ENCODE data around the gene HNRNPA2B1. TPM values are rescaled to one million over a fixed set of nuclear protein-coding genes. Genes with fewer than 3 reads are reported as not detected.

HNRNPA2B1 gene
- total RNA-seq, 2 experiments from 2014 or later, result 258 to 1,090 TPM

DNA sequence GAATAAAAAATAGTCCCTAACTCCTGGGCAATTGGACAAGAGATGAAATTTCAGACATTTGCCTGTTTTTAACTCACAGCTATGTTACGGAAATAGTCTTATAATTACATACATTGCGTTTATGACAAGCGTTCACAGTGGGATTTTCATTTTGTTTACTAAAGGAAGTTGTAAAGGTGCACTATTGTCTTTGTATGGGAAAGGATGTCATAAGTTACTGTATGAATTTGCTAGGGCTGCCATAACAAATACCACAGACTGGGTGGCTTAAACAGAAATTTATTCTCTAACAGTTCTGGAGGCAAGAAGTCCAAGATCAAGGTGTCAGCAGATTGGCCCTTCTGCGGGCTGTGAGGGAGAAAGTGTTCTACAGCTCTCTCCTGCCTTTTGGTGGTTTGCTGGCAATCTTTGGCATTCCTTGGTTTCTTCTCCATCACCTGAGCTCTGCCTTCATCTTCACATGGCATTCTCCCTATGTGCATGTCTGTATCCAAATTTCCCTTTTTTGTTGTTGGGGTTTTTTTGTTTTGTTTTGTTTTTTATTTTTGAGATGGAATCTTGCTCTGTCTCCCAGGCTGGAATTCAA lies 42.9 kb downstream of the HNRNPA2B1 start:
- peak overlapping the region; percentile 89 for H3K4me2 ChIP-seq (ENCODE audit: low read length)
- no peaks in the 10 kb centered on the region for H3K9me2 ChIP-seq (ENCODE audit: insufficient read depth, low read length)
- no peak for DNase-seq (ENCODE audit: low spot score)
- peaks cover 74% of the 10 kb centered on the region for H3K79me2 ChIP-seq (ENCODE audit: insufficient read depth, low read depth, low read length)
- H3K27ac ChIP-seq (ENCODE audit: low read depth, low read length, poor library complexity, severe bottlenecking), result peak overlapping the region; percentile 60
- ChIA-PET POLR2A (interaction anchor here (0.6 to 4.2 kb wide), 14 partner anchors 8 to 327 kb away, joined by 3 to 22 read pairs (median 4); no protein-coding TSS in a partner anchor), CTCF (ENCODE audit: unreplicated experiment) (no interaction called here)
- peak overlapping the region; percentile 60 for H3K4me3 ChIP-seq (ENCODE audit: low read depth, low read length, poor library complexity, severe bottlenecking)
- H3K4me1 ChIP-seq (ENCODE audit: insufficient read depth, low read length, poor library complexity, severe bottlenecking), result peaks cover 64% of the 10 kb centered on the region
- BruUV-seq (replicated peaks), result no TSS peak
- intact Hi-C loops (cut with micrococcal nuclease; ENCODE audit: unreplicated experiment), result loop anchor here (5.0 kb wide), 1 partner anchor 1315 kb away; no protein-coding TSS in a partner anchor
- no peaks in the 10 kb centered on the region; the same call in 1 of the 2 replicates for H3K36me3 ChIP-seq (ENCODE audit: insufficient read depth, low read length)
- peaks cover 6% of the 10 kb centered on the region; the same call in 1 of the 2 replicates for H4K20me1 ChIP-seq (ENCODE audit: insufficient read depth, low read length)
- no peaks in the 10 kb centered on the region for H3K9me3 ChIP-seq (ENCODE audit: low read length)
- no peak overlapping the region for H2AFZ ChIP-seq (ENCODE audit: low read length)
- no peak for TF ChIP-seq EZH2phosphoT487 (IDR thresholded peaks at IDR 0.05; ENCODE audit: borderline replicate concordance, low read depth, low read length)
- TF ChIP-seq, protein P1, sequence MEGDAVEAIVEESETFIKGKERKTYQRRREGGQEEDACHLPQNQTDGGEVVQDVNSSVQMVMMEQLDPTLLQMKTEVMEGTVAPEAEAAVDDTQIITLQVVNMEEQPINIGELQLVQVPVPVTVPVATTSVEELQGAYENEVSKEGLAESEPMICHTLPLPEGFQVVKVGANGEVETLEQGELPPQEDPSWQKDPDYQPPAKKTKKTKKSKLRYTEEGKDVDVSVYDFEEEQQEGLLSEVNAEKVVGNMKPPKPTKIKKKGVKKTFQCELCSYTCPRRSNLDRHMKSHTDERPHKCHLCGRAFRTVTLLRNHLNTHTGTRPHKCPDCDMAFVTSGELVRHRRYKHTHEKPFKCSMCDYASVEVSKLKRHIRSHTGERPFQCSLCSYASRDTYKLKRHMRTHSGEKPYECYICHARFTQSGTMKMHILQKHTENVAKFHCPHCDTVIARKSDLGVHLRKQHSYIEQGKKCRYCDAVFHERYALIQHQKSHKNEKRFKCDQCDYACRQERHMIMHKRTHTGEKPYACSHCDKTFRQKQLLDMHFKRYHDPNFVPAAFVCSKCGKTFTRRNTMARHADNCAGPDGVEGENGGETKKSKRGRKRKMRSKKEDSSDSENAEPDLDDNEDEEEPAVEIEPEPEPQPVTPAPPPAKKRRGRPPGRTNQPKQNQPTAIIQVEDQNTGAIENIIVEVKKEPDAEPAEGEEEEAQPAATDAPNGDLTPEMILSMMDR (conservative IDR thresholded peaks at IDR 0.05; ENCODE audit: low read length), result no peak

DNA sequence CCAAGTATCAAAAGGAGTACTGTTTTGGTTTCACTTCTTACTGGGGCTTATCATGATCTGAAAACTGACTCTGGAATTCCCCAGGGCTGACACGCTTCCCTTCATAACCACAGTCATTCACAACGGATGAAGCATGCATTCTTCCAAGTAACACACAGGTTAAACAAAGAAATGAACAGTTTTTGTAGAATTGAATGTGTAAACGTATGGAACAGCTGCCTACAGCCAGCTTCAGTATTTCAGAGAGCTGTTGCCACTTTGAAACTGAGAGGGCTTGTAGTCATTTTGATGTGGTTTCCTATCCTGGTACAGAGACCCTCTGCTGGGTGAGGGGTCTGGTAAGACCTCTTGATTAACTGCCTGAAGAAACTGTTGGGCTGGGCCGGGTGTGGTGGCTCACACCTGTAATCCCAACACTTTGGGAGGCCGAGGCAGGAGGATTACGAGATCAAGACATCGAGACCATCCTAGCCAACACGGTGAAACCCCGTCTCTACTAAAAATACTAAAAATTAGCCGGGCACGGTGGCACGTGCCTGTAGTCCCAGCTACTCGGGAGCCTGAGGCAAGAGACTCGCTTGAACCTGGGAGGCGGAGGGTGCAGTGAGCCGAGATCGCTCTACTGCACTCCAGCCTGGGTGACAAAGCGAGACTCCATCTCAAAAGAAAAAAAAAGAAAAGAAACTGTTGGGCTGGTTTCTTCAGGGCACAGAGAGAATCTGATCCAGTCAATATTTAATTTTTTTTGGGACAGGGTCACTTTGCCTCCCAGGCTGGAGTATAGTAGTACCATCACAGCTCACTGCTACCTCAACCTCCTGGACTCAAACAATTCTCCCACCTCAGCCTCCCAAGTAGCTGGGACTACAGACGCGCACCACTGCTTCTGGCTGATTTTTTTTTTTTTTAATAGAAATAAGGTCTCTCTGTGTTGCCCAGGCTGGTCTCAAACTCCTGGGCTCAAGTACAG lies 43.8 kb downstream of the HNRNPA2B1 start:
- ChIA-PET CTCF (ENCODE audit: unreplicated experiment) (interaction anchor here (0.8 kb wide), 1 partner anchor 23 kb away, joined by 3 read pairs; no protein-coding TSS in a partner anchor), POLR2A (interaction anchor here (0.6 to 4.2 kb wide), 12 partner anchors 10 to 327 kb away, joined by 3 to 22 read pairs (median 4); no protein-coding TSS in a partner anchor)
- Histone ChIP-seq H3K27ac (ENCODE audit: low read depth, low read length, poor library complexity, severe bottlenecking) (peak overlapping the region; percentile 60), H3K9me3 (ENCODE audit: low read length) (no peaks in the 10 kb centered on the region), H2AFZ (ENCODE audit: low read length) (peak overlapping the region; percentile 17; the same call in 1 of the 2 replicates), H3K79me2 (ENCODE audit: insufficient read depth, low read depth, low read length) (peaks cover 74% of the 10 kb centered on the region), H3K9me2 (ENCODE audit: insufficient read depth, low read length) (no peaks in the 10 kb centered on the region), H4K20me1 (ENCODE audit: insufficient read depth, low read length) (peaks cover 6% of the 10 kb centered on the region; the same call in 1 of the 2 replicates), H3K4me1 (ENCODE audit: insufficient read depth, low read length, poor library complexity, severe bottlenecking) (peaks cover 64% of the 10 kb centered on the region), H3K36me3 (ENCODE audit: insufficient read depth, low read length) (no peaks in the 10 kb centered on the region; the same call in 1 of the 2 replicates), H3K4me2 (ENCODE audit: low read length) (peak overlapping the region; percentile 89), H3K4me3 (ENCODE audit: low read depth, low read length, poor library complexity, severe bottlenecking) (peak overlapping the region; percentile 60)
- intact Hi-C loops (cut with micrococcal nuclease; ENCODE audit: unreplicated experiment), result loop anchor here (5.0 kb wide), 1 partner anchor 1314 kb away; no protein-coding TSS in a partner anchor
- peak; percentile 47 for DNase-seq (ENCODE audit: low spot score)
- TF ChIP-seq, protein P1 (conservative IDR thresholded peaks at IDR 0.05; ENCODE audit: low read length), result no peak
- no peak for TF ChIP-seq EZH2phosphoT487 (IDR thresholded peaks at IDR 0.05; ENCODE audit: borderline replicate concordance, low read depth, low read length)
- TSS peak; percentile 13 for BruUV-seq (replicated peaks)

Measured in OCI-LY7 (cell line).